GM12878 (cell line): ENCODE measurements around the gene ANKRD24. TPM values are rescaled to one million over a fixed set of nuclear protein-coding genes. Genes with fewer than 3 reads are reported as not detected.

ENCODE experiments used
- ASH2L ChIP-seq: fragments of 300-600, 200-600 bp; sonication (generic); IDR thresholded peaks from 2 replicates; pipeline ENCODE4 v1.6.1; 2017; ENCODE audit warnings: low read depth, mild to moderate bottlenecking, borderline replicate concordance
- CHD1 ChIP-seq: IDR thresholded peaks from 2 replicates; pipeline ENCODE4 v1.6.1; 2012; ENCODE audit warnings: low read depth, low read length, improper control_type of control experiment
- JUND ChIP-seq: IDR thresholded peaks from 2 replicates; pipeline ENCODE4 v1.6.1; 2012; ENCODE audit warnings: low read depth, mild to moderate bottlenecking, low read length, improper control_type of control experiment, moderate library complexity
- NFYA ChIP-seq: IDR thresholded peaks from 2 replicates; pipeline ENCODE4 v1.6.1; 2011; ENCODE audit warnings: low read depth, mild to moderate bottlenecking, low read length, improper control_type of control experiment, borderline replicate concordance
- NR2F1 ChIP-seq: fragments of 450-650 bp; conservative IDR thresholded peaks from 2 replicates; pipeline ENCODE4 v1.6.1; 2017; ENCODE audit warnings: mild to moderate bottlenecking
- PAX8 ChIP-seq: fragments of 450-650 bp; IDR thresholded peaks from 2 replicates; pipeline ENCODE4 v1.6.1; 2017; ENCODE audit warnings: mild to moderate bottlenecking, moderate library complexity
- PML ChIP-seq: IDR thresholded peaks from 2 replicates; pipeline ENCODE4 v1.6.1; 2012; ENCODE audit warnings: low read length, inconsistent platforms
- SREBF2 ChIP-seq: IDR thresholded peaks from 2 replicates; pipeline ENCODE4 v1.6.1; 2012; ENCODE audit warnings: mild to moderate bottlenecking, low read length
- TBL1XR1 ChIP-seq: IDR thresholded peaks from 2 replicates; pipeline ENCODE4 v1.6.1; 2012; ENCODE audit warnings: low read depth, low read length, improper control_type of control experiment
- TCF12 ChIP-seq: IDR thresholded peaks from 2 replicates; pipeline ENCODE4 v1.6.1; 2011; ENCODE audit warnings: low read depth, mild to moderate bottlenecking, low read length
- YY1 ChIP-seq: IDR thresholded peaks from 2 replicates; pipeline ENCODE4 v1.6.1; 2011; ENCODE audit warnings: low read depth, mild to moderate bottlenecking, low read length
- ZNF24 ChIP-seq: fragments of 450-650 bp; IDR thresholded peaks from 2 replicates; pipeline ENCODE4 v1.6.1; 2017; ENCODE audit warnings: antibody characterized with exemption, mild to moderate bottlenecking
- polyA plus RNA-seq, 11 experiments: library from polyadenylated mRNA; depleted of rRNA in 4 of 11; unstranded in 6 of 11; stranded (reverse) in 5 of 11; fragments of >200 nt; fragmentation: Nextera tagmentation in 4 of 11; fragmentation: Illumina TruSeq in 1 of 11; extraction: Ambion mirVana in 4 of 11; extraction: Trizol in 1 of 11; gene quantifications; 1 replicate in 1 of 11; 2 replicates in 10 of 11; pipeline versions ENCODE4 v1.2.1 to v1.2.3, GENCODE V29; 2011 to 2016; ENCODE audit warnings: inconsistent platforms in 2 of 11, missing spikeins in 2 of 11, low read depth in 1 of 11
- total RNA-seq, 4 experiments: library from RNA; depleted of rRNA in 3 of 4; stranded (reverse); fragments of >200 nt in 3 of 4; fragmentation: Illumina TruSeq in 1 of 4; extraction: Trizol in 1 of 4; gene quantifications; 2 replicates each; pipeline versions ENCODE4 v1.2.1 to v1.2.3, GENCODE V29; 2013 to 2021
- TF ChIP-seq, protein P1 (sequence below), 3 experiments: IDR thresholded peaks in 2 of 3; conservative IDR thresholded peaks in 1 of 3; 2 replicates each; pipeline ENCODE4 v1.5.1; 2011; ENCODE audit warnings: low read depth in 3 of 3, low read length in 3 of 3, mild to moderate bottlenecking in 3 of 3, control low read depth in 2 of 3, moderate library complexity in 2 of 3, inconsistent platforms in 1 of 3, mixed read lengths in 1 of 3; ENCODE audit not compliant: control insufficient read depth in 2 of 3, insufficient read depth in 1 of 3; ENCODE audit errors: extremely low read depth in 1 of 3
- TF ChIP-seq, protein P2 (sequence below): fragments of 150-350 bp; IDR thresholded peaks from 2 replicates; pipeline ENCODE4 v1.6.1; 2014; ENCODE audit warnings: mild to moderate bottlenecking, low read depth, low read length
- TF ChIP-seq, protein P3 (sequence below): IDR thresholded peaks from 2 replicates; pipeline ENCODE4 v1.6.1; 2012; ENCODE audit warnings: low read depth, low read length, improper control_type of control experiment
- TF ChIP-seq, protein P4 (sequence below): fragments of 450-650 bp; IDR thresholded peaks from 2 replicates; pipeline ENCODE4 v1.6.1; 2017; ENCODE audit warnings: mild to moderate bottlenecking, moderate library complexity
- TF ChIP-seq, protein P5 (sequence below): IDR thresholded peaks from 2 replicates; pipeline ENCODE4 v1.6.1; 2012; ENCODE audit warnings: low read length, inconsistent platforms

Gene ANKRD24
- total and polyA plus RNA-seq, 10 of the 15 experiments (the other 5 are each of a cell fraction or from before 2014, with no cell fraction given): 0.02 to 0.59 (median 0.35) TPM; not detected in 1

DNA sequence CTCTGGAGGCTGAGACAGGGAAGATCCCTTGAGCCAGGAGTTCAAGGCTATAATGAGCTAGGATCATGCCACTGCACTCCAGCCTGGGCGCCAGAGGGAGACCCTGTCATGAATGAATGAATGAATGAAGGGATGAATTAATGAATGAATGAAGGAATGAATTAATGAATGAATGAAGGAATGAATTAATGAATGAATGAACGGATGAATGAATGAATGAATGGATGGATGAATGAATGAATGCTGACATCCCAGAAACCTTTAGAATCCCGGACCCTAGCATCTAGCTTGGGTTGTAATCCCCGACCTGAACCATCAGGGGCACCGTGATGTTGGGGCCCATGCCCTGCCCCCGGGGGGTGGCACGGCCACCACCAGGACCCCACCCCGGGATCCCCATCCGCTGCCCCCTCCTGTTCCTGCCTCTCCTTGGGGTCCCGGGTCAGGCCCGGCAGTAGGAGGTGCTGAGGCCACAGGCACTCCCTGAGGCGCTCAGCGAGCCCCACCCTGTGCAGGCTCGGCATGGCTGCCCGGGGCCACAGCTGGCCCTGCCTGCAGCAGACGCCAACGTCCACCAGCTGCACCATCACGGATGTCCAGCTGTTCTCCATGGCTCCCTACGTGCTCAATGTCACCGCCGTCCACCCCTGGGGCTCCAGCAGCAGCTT, 50.3 kb downstream of the ANKRD24 start (continued):
- TF ChIP-seq, protein P1, sequence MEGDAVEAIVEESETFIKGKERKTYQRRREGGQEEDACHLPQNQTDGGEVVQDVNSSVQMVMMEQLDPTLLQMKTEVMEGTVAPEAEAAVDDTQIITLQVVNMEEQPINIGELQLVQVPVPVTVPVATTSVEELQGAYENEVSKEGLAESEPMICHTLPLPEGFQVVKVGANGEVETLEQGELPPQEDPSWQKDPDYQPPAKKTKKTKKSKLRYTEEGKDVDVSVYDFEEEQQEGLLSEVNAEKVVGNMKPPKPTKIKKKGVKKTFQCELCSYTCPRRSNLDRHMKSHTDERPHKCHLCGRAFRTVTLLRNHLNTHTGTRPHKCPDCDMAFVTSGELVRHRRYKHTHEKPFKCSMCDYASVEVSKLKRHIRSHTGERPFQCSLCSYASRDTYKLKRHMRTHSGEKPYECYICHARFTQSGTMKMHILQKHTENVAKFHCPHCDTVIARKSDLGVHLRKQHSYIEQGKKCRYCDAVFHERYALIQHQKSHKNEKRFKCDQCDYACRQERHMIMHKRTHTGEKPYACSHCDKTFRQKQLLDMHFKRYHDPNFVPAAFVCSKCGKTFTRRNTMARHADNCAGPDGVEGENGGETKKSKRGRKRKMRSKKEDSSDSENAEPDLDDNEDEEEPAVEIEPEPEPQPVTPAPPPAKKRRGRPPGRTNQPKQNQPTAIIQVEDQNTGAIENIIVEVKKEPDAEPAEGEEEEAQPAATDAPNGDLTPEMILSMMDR (IDR thresholded peaks at IDR 0.05 in 2 of 3, conservative IDR thresholded peaks at IDR 0.05 in 1 of 3; ENCODE audit: control insufficient read depth in 2 of 3, extremely low read depth in 1 of 3, insufficient read depth in 1 of 3, low read depth in 3 of 3, low read length in 3 of 3): no peak; a peak in 1 of 6 replicates
- TF ChIP-seq CHD1 (no peak), PML (no peak), TCF12 (peak; percentile 33; the same call in 1 of the 2 replicates), PAX8 (no peak), ZNF24 (peak; percentile 99), JUND (no peak), ASH2L (no peak), NFYA (no peak), NR2F1 (0 out of 2 replicates have a peak, but pooled peaks have one; percentile 4), YY1 (no peak), TBL1XR1 (0 out of 2 replicates have a peak, but pooled peaks have one; percentile 21), SREBF2 (no peak)
- TF ChIP-seq, protein P2, sequence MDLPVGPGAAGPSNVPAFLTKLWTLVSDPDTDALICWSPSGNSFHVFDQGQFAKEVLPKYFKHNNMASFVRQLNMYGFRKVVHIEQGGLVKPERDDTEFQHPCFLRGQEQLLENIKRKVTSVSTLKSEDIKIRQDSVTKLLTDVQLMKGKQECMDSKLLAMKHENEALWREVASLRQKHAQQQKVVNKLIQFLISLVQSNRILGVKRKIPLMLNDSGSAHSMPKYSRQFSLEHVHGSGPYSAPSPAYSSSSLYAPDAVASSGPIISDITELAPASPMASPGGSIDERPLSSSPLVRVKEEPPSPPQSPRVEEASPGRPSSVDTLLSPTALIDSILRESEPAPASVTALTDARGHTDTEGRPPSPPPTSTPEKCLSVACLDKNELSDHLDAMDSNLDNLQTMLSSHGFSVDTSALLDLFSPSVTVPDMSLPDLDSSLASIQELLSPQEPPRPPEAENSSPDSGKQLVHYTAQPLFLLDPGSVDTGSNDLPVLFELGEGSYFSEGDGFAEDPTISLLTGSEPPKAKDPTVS: no peak
- TF ChIP-seq, protein P3, sequence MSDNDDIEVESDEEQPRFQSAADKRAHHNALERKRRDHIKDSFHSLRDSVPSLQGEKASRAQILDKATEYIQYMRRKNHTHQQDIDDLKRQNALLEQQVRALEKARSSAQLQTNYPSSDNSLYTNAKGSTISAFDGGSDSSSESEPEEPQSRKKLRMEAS: no peak
- TF ChIP-seq, protein P4, sequence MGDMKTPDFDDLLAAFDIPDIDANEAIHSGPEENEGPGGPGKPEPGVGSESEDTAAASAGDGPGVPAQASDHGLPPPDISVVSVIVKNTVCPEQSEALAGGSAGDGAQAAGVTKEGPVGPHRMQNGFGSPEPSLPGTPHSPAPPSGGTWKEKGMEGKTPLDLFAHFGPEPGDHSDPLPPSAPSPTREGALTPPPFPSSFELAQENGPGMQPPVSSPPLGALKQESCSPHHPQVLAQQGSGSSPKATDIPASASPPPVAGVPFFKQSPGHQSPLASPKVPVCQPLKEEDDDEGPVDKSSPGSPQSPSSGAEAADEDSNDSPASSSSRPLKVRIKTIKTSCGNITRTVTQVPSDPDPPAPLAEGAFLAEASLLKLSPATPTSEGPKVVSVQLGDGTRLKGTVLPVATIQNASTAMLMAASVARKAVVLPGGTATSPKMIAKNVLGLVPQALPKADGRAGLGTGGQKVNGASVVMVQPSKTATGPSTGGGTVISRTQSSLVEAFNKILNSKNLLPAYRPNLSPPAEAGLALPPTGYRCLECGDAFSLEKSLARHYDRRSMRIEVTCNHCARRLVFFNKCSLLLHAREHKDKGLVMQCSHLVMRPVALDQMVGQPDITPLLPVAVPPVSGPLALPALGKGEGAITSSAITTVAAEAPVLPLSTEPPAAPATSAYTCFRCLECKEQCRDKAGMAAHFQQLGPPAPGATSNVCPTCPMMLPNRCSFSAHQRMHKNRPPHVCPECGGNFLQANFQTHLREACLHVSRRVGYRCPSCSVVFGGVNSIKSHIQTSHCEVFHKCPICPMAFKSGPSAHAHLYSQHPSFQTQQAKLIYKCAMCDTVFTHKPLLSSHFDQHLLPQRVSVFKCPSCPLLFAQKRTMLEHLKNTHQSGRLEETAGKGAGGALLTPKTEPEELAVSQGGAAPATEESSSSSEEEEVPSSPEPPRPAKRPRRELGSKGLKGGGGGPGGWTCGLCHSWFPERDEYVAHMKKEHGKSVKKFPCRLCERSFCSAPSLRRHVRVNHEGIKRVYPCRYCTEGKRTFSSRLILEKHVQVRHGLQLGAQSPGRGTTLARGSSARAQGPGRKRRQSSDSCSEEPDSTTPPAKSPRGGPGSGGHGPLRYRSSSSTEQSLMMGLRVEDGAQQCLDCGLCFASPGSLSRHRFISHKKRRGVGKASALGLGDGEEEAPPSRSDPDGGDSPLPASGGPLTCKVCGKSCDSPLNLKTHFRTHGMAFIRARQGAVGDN: peak; percentile 22; the same call in 1 of the 2 replicates
- TF ChIP-seq, protein P5, sequence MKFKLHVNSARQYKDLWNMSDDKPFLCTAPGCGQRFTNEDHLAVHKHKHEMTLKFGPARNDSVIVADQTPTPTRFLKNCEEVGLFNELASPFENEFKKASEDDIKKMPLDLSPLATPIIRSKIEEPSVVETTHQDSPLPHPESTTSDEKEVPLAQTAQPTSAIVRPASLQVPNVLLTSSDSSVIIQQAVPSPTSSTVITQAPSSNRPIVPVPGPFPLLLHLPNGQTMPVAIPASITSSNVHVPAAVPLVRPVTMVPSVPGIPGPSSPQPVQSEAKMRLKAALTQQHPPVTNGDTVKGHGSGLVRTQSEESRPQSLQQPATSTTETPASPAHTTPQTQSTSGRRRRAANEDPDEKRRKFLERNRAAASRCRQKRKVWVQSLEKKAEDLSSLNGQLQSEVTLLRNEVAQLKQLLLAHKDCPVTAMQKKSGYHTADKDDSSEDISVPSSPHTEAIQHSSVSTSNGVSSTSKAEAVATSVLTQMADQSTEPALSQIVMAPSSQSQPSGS: no peak
- TF ChIP-seq, all 136 proteins: peak for 7
